HT-29 (cell line): ENCODE results near the gene B3GALT5. TPM values are rescaled to one million over a fixed set of nuclear protein-coding genes. Genes with fewer than 3 reads are reported as not detected.

Source experiments
- DNase-seq: peaks from one replicate; pipeline ENCODE4 v3.0.0-alpha.2; 2015; ENCODE audit warnings: low spot score
- total RNA-seq: library from RNA; depleted of rRNA; stranded (reverse); fragments of >200 nt; shearing (Covaris generic); gene quantifications from 2 replicates; pipeline ENCODE4 v1.2.3, GENCODE V29; 2014

The B3GALT5 gene
- total RNA-seq, 1 experiment from 2014 or later = 6.0 TPM

- DNase-seq = no peak
Measured at GRCh38 chr21:39604951-39605350, 7.8 kb upstream of the B3GALT5 start.

GRCh38 chr21:39610703-39611102 lies 2.0 kb upstream of the B3GALT5 start:
- DNase-seq = no peak

DNA sequence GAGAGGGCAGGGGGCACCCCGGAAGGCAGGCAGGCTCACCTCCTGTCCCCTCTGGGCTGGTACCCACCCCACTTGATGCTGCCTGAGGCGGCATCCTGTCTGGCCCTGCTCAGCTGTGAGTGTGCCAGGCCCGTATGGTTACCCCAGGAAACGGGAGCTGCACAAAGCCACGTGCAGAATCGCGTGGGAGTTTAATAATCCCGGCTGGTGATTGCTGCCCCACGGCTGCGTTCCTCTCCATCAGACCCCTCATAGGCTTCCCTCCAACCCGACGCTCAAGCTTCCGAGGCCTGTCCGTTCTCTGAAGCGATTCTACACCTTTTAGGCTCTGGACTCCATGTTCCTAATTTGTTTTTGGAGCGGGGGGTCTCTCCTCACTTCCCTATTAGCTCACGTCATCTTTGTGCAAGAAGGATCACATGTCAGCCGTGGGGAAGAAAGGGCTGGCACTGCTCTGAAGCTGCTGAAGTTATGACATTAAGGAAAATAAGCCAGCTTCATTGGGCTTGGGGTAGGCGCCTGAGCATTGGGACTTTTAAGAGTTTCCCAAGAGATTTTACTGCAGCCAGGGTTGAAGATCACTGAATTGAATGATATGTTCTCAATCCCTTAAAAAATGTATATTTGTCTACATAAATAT lies 1.1 kb upstream of the B3GALT5 start:
- no peak for DNase-seq

- no peak for DNase-seq
Measured at GRCh38 chr21:39613041-39613934, 548 bp downstream of the B3GALT5 start.

DNA sequence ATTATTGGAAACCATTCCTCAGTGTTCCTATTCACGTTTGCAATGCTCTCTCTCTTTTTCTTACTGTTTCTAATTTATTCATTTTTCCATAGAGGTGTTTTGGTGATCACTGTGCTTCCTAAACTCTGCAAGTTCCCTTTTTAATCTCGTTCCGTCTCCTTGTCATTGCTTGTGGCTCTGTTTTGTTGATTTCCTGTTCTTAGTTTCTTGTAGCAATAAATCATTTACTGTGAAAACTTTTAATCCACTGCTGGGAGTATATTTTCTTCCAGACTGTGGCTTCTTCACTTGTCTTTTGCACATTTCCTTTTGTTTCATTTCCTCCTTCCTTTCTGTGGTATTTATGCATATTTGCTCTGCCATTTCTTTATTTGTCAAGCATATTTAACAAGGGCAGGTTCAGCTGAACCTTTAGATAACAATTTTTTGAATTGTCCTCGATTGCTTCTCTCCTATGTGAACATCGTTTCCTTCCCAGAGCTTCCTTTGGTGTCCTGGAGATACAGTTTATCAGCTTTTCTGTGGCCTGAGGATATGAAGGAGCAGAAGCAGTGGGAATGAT lies 3.6 kb downstream of the B3GALT5 start:
- DNase-seq = peak; percentile 18

DNA sequence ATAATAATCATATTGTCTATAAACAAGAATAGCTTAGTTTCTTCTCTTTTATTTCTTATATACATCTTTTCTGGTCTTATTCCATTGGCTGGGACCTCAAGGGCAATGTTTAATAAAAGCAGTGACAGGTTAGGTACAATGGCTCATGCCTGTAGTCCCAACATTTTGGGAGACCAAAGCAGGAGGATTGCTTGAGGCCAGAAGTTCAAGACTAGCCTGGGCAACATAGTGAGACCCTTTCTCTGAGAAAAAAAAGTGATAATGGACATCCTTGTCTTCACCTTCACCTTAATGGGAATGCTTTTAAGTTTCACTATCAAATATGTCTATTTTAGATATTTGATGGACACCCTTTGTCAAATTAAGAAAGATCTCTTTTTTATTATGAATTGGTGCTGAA lies 8.1 kb downstream of the B3GALT5 start:
- DNase-seq = no peak

- DNase-seq = peak; percentile 35
Measured at GRCh38 chr21:39625211-39625895, 12.6 kb downstream of the B3GALT5 start.

GRCh38 chr21:39628385-39628784 lies 15.6 kb downstream of the B3GALT5 start:
- DNase-seq = no peak

- DNase-seq = peak; percentile 51
Measured at GRCh38 chr21:39630191-39630591, 17.5 kb downstream of the B3GALT5 start.

DNA sequence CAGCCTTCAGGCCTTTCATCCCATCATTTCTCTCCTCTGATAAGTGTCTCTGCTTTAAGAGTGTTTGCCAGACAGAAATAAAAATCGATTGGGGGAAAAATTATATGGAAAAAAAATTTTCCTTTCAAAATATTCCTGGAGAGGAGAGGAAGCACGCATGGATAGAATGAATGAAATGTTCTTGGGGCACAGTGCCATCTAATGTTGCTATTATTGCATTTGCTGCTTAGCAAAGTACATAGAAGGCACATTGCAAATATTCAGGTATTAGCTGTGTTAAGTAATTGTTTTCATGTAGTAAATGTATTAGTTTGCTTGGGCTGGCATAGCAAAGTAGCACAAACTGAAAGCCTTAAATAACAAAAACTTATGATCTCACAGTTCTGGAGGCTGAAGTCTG lies 18.1 kb downstream of the B3GALT5 start:
- peak; percentile 44 for DNase-seq

DNA sequence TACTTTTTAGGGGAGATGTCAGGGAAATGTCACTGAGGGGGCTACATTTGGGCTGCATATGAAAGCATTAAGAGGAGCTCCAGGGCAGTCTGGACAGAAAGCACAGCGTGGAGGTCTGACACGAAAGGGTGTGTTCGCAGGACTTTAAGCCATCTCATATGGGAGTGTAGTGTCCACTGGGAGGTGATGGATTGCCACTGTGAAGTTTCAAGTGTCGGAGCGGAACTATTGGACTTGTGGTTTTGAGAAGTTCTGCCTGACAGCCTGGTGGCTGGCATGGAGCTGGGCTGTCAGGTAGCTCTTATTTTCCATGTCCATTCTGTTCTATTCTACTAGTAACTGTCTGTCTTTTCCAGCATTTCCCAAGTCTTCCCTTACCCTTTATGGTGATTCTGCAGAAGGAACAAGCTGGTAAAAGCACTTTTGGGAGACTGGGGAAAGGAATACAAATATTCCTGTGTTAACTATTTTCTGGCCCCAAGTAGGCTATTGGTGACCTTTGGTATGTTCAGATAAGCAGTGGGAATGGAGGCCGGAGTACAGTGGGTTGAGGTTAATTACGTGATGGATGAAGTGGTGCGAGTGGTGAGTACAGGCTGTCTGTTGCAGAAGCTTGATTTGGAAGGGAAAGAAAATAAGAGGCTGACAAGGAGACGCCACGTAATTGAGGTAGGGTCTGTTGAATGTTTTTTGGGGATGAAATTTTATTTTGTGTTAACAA lies 19.3 kb downstream of the B3GALT5 start:
- no peak for DNase-seq

DNA sequence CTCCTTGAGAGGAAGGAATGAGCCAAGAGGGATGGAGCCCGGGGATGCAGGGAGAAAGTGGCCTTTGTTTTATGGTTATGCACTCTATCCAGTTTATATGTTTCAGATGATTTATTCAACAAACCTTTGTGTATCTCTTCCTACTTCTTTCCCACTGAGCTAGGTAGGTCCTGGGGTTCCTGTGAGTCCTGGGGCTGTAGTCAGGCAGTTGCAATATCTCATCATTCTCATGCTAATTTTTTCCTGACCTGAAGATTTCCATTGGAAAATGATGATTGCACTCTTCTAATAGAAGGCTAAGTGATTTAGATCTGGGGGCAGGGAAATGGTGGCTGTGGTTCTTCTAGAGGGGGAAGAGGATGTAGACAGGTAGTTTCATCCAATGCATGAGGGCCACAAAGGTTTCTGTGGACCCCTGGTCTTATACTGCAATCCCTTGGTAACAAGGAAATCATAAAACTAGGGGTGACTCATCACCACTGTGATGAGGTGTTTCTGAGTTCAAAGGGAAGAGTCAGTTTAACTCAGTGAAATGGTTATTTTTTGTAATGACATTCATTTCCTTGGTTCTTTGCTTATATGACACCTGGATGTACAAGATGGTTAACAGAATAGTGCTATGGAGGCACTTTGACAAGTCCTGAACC lies 20.2 kb downstream of the B3GALT5 start:
- peak; percentile 55 for DNase-seq

DNA sequence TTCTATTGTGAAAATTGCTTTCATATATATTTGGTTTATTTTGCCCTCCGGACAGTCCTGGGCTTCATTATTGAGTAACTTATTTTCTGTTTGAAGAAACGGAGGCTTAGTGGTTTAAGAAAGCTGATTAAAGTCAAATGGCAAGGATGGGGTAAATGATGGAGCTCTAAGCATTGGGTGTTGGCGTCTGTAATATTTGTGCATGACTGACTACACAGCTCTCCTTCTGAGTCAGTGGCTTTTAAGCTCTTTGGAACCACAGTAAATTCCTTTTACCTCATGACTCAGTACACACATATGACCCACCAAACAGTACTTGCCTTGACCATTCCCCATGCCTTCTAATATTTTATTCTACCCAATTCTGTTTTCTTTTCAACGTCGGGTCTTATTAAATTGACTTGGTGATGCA lies 21.0 kb downstream of the B3GALT5 start:
- DNase-seq = peak; percentile 22

DNA sequence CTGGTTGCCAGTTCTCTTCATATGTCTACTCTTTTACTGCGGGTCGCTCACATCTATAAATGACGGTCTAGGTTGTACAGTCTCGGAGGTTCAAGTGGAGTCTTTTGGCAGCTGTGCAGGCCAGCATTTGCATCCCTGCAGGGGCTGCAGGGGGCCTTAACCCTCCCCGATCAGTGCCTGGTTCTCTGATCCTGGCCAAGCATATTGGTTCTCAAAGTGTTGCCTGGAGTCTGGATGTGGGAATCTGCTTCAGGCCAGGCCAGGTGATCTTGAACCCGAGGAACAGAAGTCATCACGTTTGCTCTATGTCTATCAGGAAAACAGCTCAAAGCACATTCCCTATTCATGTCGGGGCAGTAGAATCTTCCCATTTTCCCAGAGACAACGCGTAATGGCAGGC lies 21.8 kb downstream of the B3GALT5 start:
- DNase-seq = no peak

DNA sequence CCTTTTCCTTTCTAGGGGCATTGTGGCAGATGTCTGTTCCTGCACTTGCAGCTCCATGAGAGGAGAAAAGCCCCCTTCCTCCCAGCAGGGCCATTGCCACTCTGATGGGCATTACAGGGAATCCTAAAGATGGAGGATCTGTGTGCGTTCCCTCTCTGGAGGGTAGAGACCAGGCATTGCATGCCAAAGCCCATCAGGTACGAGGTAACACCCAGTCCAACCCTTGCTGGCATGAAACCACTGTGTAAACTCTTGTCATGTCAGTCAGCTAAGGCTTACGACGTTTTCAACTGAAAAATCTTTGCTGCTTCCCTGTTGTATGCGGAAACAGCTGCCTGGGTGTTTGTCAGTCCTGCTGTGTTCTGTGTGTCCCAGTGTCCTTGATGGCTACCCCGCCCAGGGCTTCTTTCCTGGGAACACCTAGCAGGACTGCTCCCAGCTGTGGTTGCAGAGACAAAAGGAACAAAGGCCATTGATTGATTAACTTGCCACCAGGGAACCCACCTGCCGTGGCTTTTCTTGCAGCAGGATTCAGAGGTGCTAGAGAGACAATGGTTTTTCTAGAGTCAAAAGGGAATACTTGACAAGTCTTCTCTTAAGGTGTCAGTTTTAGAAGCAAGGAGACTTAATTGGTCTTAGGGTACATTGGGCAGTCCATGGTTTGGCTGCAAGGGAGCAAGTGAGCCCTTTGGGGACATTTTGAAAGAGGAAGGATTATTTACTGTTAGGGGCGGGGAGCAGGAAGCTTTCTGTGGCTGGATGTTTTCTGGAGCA lies 24.6 kb downstream of the B3GALT5 start:
- peak; percentile 68 for DNase-seq

- DNase-seq = no peak
Measured at GRCh38 chr21:39637971-39638240, 25.2 kb downstream of the B3GALT5 start.

- DNase-seq = no peak
Measured at GRCh38 chr21:39638281-39638680, 25.5 kb downstream of the B3GALT5 start.

DNA sequence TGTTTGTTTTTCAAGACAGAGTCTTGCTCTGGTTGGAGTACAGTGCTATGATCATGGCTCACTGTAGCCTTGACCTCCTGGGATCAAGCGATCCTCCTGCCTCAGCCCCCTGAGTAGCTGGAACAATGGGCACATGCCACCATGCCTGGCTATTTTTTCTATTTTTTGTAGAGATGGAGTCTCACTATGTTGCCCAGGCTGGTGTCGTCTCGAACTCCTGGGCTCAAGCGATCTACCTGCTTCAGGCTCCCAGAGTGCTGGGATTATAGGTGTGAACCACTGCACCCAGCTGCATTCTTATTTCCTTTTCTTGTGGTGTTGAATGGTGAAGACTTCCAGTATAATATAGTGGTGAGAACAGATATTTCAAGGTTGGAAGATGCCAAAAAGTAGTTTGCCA lies 28.0 kb downstream of the B3GALT5 start:
- no peak for DNase-seq

- DNase-seq = no peak
Measured at GRCh38 chr21:39641827-39642450, 29.2 kb downstream of the B3GALT5 start.

DNA sequence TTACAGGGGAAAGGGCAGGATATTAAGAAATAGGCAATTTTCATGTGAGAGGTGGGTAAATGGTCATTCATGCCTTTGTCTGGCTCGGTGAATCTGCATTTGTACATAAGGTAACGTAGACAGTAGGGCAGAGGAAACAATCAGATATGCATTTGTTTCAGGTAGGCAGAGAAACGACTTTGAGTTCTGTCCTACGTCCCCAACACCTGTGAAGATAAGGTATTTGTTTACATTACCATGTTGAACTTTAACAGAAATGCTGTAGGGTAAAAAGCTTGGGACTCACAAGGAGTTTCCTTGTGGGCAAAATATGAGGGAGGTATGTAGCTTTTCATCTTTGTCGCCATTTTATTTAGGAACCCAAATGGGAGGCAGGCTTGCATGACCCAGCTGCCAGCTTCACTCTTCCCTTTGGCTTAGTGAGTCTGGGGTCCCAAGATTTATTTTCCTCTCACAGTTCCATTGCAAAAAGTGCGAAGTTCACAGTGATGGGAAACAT lies 31.4 kb downstream of the B3GALT5 start:
- peak; percentile 49 for DNase-seq
